Suprapubic skin (tissue), 4 donors: ENCODE results near the gene PDE8A. TPM values are rescaled to one million over a fixed set of nuclear protein-coding genes. Genes with fewer than 3 reads are reported as not detected.

Source experiments
- DNase-seq, 2 donors: peaks; one replicate each; pipeline ENCODE4 v3.0.0-alpha.2; 2019; ENCODE audit warnings: low spot score in 2 of 2
- H3K27ac ChIP-seq: fragments of 200-600 bp; sonication (generic); one replicate; pipeline ENCODE4 v1.5.1; 2019
- H3K27me3 ChIP-seq: fragments of 200-600 bp; sonication (generic); one replicate; pipeline ENCODE4 v1.5.1; 2019
- H3K36me3 ChIP-seq: fragments of 200-600 bp; sonication (generic); one replicate; pipeline ENCODE4 v1.5.1; 2019
- H3K4me1 ChIP-seq: fragments of 200-600 bp; sonication (generic); one replicate; pipeline ENCODE4 v1.5.1; 2019
- H3K4me3 ChIP-seq: fragments of 200-600 bp; sonication (generic); one replicate; pipeline ENCODE4 v1.5.1; 2019; ENCODE audit warnings: mild to moderate bottlenecking
- H3K9me3 ChIP-seq: fragments of 200-600 bp; sonication (generic); one replicate; pipeline ENCODE4 v1.5.1; 2019
- CTCF ChIP-seq, 2 donors: fragments of 200-600 bp in 1 of 2; fragments of 450-650 bp in 1 of 2; sonication (generic) in 1 of 2; IDR thresholded peaks; one replicate each; pipeline ENCODE4 v1.5.1; 2016 to 2019; ENCODE audit warnings: antibody characterized with exemption in 2 of 2, mild to moderate bottlenecking in 1 of 2, moderate library complexity in 1 of 2
- EP300 ChIP-seq: sonication (generic); formaldehyde crosslinking; IDR thresholded peaks from one replicate; pipeline ENCODE4 v1.6.1; 2017; ENCODE audit warnings: antibody characterized with exemption
- POLR2A ChIP-seq, 2 donors: fragments of 450-650 bp; IDR thresholded peaks; one replicate each; pipeline ENCODE4 v1.6.1; 2017; ENCODE audit warnings: antibody characterized with exemption in 2 of 2, mild to moderate bottlenecking in 2 of 2, moderate library complexity in 2 of 2
- POLR2AphosphoS5 ChIP-seq, 3 donors: sonication (generic); formaldehyde crosslinking; IDR thresholded peaks; one replicate each; pipeline ENCODE4 v1.6.1; 2017; ENCODE audit warnings: antibody characterized with exemption in 3 of 3
- WGBS: methylation state at CpG from one replicate; pipeline ENCODE4 v1.1.5; 2018; 5-methylcytosine and 5-hydroxymethylcytosine counted together
- total RNA-seq, 4 donors: library from RNA; depleted of rRNA; stranded (reverse); fragments of >200 nt; gene quantifications; one replicate each; pipeline ENCODE4 v1.1.0, GENCODE V29; 2016

Gene PDE8A
- total RNA-seq, 4 donors from 2014 or later: 15.3 to 48.5 (median 19.0) TPM

- Histone ChIP-seq H3K4me1 (no peaks in the 10 kb centered on the region), H3K9me3 (no peaks in the 10 kb centered on the region), H3K27ac (no peak overlapping the region), H3K4me3 (no peak overlapping the region), H3K36me3 (peaks cover 50% of the 10 kb centered on the region), H3K27me3 (no peaks in the 10 kb centered on the region)
- no peak for DNase-seq
- 89% methylated on average over 5 of the region's 5 CpGs for WGBS
- TF ChIP-seq EP300 (no peak), POLR2A (IDR thresholded peaks at IDR 0.05) (no peak), CTCF (IDR thresholded peaks at IDR 0.05) (no peak), POLR2AphosphoS5 (IDR thresholded peaks at IDR 0.05) (no peak)
Measured at GRCh38 chr15:85089929-85090597, 108.4 kb downstream of the PDE8A start.

GRCh38 chr15:85091990-85092389, 110.3 kb downstream of the PDE8A start:
- Histone ChIP-seq H3K36me3 (peaks cover 43% of the 10 kb centered on the region), H3K27ac (no peak overlapping the region), H3K27me3 (no peaks in the 10 kb centered on the region), H3K9me3 (no peaks in the 10 kb centered on the region), H3K4me3 (no peak overlapping the region), H3K4me1 (no peaks in the 10 kb centered on the region)
- DNase-seq: no peak
- TF ChIP-seq POLR2AphosphoS5 (IDR thresholded peaks at IDR 0.05) (no peak), EP300 (no peak), POLR2A (IDR thresholded peaks at IDR 0.05) (no peak), CTCF (IDR thresholded peaks at IDR 0.05) (no peak)
- WGBS: 94% methylated on average over 2 of the region's 2 CpGs

- no peak overlapping the region for H3K27ac ChIP-seq
- H3K9me3 ChIP-seq: no peaks in the 10 kb centered on the region
- H3K4me1 ChIP-seq: no peaks in the 10 kb centered on the region
- H3K4me3 ChIP-seq: no peak overlapping the region
- peaks cover 40% of the 10 kb centered on the region for H3K36me3 ChIP-seq
- DNase-seq: no peak
- TF ChIP-seq POLR2A (IDR thresholded peaks at IDR 0.05): no peak
- no peaks in the 10 kb centered on the region for H3K27me3 ChIP-seq
- WGBS: 94% methylated on average over 2 of the region's 3 CpGs
Measured at GRCh38 chr15:85094685-85095084, 113.0 kb downstream of the PDE8A start.

GRCh38 chr15:85095566-85095965, 113.9 kb downstream of the PDE8A start:
- Histone ChIP-seq H3K4me1 (no peaks in the 10 kb centered on the region), H3K4me3 (no peak overlapping the region), H3K27me3 (no peaks in the 10 kb centered on the region), H3K27ac (no peak overlapping the region), H3K9me3 (no peaks in the 10 kb centered on the region), H3K36me3 (peaks cover 37% of the 10 kb centered on the region)
- 98% methylated on average over 6 of the region's 6 CpGs for WGBS
- TF ChIP-seq EP300: no peak
- TF ChIP-seq POLR2A (IDR thresholded peaks at IDR 0.05): no peak
- no peak for TF ChIP-seq POLR2AphosphoS5 (IDR thresholded peaks at IDR 0.05)
- no peak for TF ChIP-seq CTCF (IDR thresholded peaks at IDR 0.05)
- DNase-seq: no peak

- Histone ChIP-seq H3K36me3 (peaks cover 31% of the 10 kb centered on the region), H3K4me3 (no peak overlapping the region), H3K27ac (no peak overlapping the region), H3K9me3 (no peaks in the 10 kb centered on the region), H3K4me1 (no peaks in the 10 kb centered on the region), H3K27me3 (no peaks in the 10 kb centered on the region)
- TF ChIP-seq POLR2A (IDR thresholded peaks at IDR 0.05): no peak
- no peak for TF ChIP-seq EP300
- no peak for TF ChIP-seq POLR2AphosphoS5 (IDR thresholded peaks at IDR 0.05)
- no peak for TF ChIP-seq CTCF (IDR thresholded peaks at IDR 0.05)
- WGBS: 86% methylated on average over 5 of the region's 5 CpGs
- no peak for DNase-seq
Measured at GRCh38 chr15:85097250-85097649, 115.6 kb downstream of the PDE8A start.

GRCh38 chr15:85097725-85098124, 116.1 kb downstream of the PDE8A start:
- 51% methylated on average over 2 of the region's 2 CpGs for WGBS
- TF ChIP-seq CTCF (IDR thresholded peaks at IDR 0.05) (no peak), EP300 (no peak), POLR2A (IDR thresholded peaks at IDR 0.05) (no peak), POLR2AphosphoS5 (IDR thresholded peaks at IDR 0.05) (no peak)
- no peak overlapping the region for H3K27ac ChIP-seq
- H3K9me3 ChIP-seq: no peaks in the 10 kb centered on the region
- no peaks in the 10 kb centered on the region for H3K27me3 ChIP-seq
- H3K4me1 ChIP-seq: no peaks in the 10 kb centered on the region
- H3K36me3 ChIP-seq: peaks cover 26% of the 10 kb centered on the region
- DNase-seq: no peak
- no peak overlapping the region for H3K4me3 ChIP-seq
